Pancreas (tissue), 10 donors: ENCODE results near the gene DIPK1A. TPM values are rescaled to one million over a fixed set of nuclear protein-coding genes. Genes with fewer than 3 reads are reported as not detected.
"Not testable (repeated sequence)": the region's sequence is repeated elsewhere in the genome, so short reads cannot be mapped to it uniquely, and the experiment has no call there.

ENCODE experiments used
- ATAC-seq, 4 donors: fragments of 200-7000 bp; cut with Tn5 transposase; one replicate each; pipeline versions ENCODE4 v1.8.0 to v1.9.1; 2020; ENCODE audit warnings: mild to moderate bottlenecking in 4 of 4, moderate library complexity in 4 of 4
- DNase-seq, 6 donors: peaks; one replicate each; pipeline ENCODE4 v3.0.0-alpha.2; 2020
- FAIRE-seq: peaks from 2 replicates; lab custom pipeline; 2012; peaks lifted over from hg19 to GRCh38; lab: Jason Lieb, UNC
- H3K27ac ChIP-seq, 4 donors: fragments of 200-600 bp; sonication (generic); 1 replicate in 3 of 4; 2 replicates in 1 of 4; pipeline versions ENCODE4 v1.5.0 to v1.8.0; 2020
- H3K27me3 ChIP-seq, 4 donors: fragments of 200-600 bp; one replicate each; pipeline ENCODE4 v1.8.0; 2021
- H3K36me3 ChIP-seq, 3 donors: fragments of 200-600 bp; sonication (generic) in 1 of 3; one replicate each; pipeline versions ENCODE4 v1.5.0 to v1.8.0; 2020 to 2021
- H3K4me1 ChIP-seq, 3 donors: fragments of 200-600 bp; one replicate each; pipeline ENCODE4 v1.8.0; 2021
- H3K4me3 ChIP-seq, 4 donors: fragments of 200-600 bp; sonication (generic) in 2 of 4; one replicate each; pipeline versions ENCODE4 v1.5.0 to v1.8.0; 2020 to 2021
- H3K9me3 ChIP-seq, 4 donors: fragments of 200-600 bp; one replicate each; pipeline ENCODE4 v1.8.0; 2021
- WGBS, 2 donors: extraction: QIAGEN DNeasy Blood & Tissue Kit; methylation state at CpG; one replicate each; pipeline ENCODE4 v1.1.7; 2013; 5-methylcytosine and 5-hydroxymethylcytosine counted together
- intact Hi-C, 3 donors: fragments of 100-400 bp; cut with DNase I; formaldehyde crosslinking; loops; one replicate each; pipeline versions ENCODE4 v1.11.1 to v1.14.2; 2022
- polyA plus RNA-seq, 2 donors: library from polyadenylated mRNA; stranded (reverse); fragments of 200-250 nt; gene quantifications; one replicate each; pipeline ENCODE4 v1.2.3, GENCODE V29; 2013
- total RNA-seq, 6 donors: library from RNA; stranded (reverse); fragmentation: NEBNext Ultra II Directional in 4 of 6; extraction: Animal tissue kit (Norgen Biotek cat#: 25700) in 4 of 6; gene quantifications; one replicate each; pipeline versions ENCODE4 v1.2.1 to v1.2.4, GENCODE V29; 2021 to 2023
- TF ChIP-seq, protein P1 (sequence below), 4 donors: fragments of 200-600 bp; sonication (generic) in 3 of 4; IDR thresholded peaks; one replicate each; pipeline versions ENCODE4 v1.5.0 to v1.8.0; 2021; ENCODE audit warnings: antibody characterized with exemption in 4 of 4
- donor health status: healthy with polysubstance abuse.
- donor health status: DM: no; HTN: no; CAD: no; lungs with moderate emphysema.
- donor health status: DM: no; HTN: no; CAD: no.
- donor health status: control.
- donor health status: control.
- donor health status: Bipolar disorder and iron deficiency.
- donor health status: DM: yes; HTN: yes; CAD: no.
- donor health status: DM: no; HTN: no; CAD: no.
- donor health status: DM: no; HTN: no; CAD: no.
- donor health status: DM: yes; HTN: yes; CAD: no.

DIPK1A gene
- total and polyA plus RNA-seq, 8 donors: 0.80 to 5.4 (median 2.0) TPM

DNA sequence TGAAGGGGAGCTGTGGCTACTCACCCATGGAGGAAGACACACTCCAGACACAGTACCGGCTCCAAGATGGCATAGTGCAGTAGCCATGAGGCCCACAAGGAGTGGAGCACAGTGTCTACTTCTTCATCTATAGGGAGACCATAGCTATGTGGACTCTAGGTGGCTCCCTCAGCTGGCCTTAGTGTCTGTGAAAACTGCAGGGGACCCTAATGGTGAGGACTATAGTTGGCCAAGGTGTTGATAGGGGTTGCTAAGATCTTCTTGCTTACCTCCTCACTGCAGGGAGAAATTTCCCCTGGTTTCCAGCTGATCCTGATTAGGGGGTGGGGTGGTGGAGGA lies 58.9 kb downstream of the DIPK1A start:
- no peak overlapping the region for H3K4me3 ChIP-seq
- DNase-seq (no peak), FAIRE-seq (no peak), ATAC-seq (no peak)
- H3K4me1 ChIP-seq: no peaks in the 10 kb centered on the region
- no peaks in the 10 kb centered on the region for H3K9me3 ChIP-seq
- no peaks in the 10 kb centered on the region for H3K27me3 ChIP-seq
- no peak overlapping the region for H3K27ac ChIP-seq
- TF ChIP-seq, protein P1, sequence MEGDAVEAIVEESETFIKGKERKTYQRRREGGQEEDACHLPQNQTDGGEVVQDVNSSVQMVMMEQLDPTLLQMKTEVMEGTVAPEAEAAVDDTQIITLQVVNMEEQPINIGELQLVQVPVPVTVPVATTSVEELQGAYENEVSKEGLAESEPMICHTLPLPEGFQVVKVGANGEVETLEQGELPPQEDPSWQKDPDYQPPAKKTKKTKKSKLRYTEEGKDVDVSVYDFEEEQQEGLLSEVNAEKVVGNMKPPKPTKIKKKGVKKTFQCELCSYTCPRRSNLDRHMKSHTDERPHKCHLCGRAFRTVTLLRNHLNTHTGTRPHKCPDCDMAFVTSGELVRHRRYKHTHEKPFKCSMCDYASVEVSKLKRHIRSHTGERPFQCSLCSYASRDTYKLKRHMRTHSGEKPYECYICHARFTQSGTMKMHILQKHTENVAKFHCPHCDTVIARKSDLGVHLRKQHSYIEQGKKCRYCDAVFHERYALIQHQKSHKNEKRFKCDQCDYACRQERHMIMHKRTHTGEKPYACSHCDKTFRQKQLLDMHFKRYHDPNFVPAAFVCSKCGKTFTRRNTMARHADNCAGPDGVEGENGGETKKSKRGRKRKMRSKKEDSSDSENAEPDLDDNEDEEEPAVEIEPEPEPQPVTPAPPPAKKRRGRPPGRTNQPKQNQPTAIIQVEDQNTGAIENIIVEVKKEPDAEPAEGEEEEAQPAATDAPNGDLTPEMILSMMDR (IDR thresholded peaks at IDR 0.05): no peak
- no peaks in the 10 kb centered on the region for H3K36me3 ChIP-seq
- 95 to 100% methylated on average over 1 of the region's 1 CpG for WGBS, 2 donors
- intact Hi-C loops: no loop called here

DNA sequence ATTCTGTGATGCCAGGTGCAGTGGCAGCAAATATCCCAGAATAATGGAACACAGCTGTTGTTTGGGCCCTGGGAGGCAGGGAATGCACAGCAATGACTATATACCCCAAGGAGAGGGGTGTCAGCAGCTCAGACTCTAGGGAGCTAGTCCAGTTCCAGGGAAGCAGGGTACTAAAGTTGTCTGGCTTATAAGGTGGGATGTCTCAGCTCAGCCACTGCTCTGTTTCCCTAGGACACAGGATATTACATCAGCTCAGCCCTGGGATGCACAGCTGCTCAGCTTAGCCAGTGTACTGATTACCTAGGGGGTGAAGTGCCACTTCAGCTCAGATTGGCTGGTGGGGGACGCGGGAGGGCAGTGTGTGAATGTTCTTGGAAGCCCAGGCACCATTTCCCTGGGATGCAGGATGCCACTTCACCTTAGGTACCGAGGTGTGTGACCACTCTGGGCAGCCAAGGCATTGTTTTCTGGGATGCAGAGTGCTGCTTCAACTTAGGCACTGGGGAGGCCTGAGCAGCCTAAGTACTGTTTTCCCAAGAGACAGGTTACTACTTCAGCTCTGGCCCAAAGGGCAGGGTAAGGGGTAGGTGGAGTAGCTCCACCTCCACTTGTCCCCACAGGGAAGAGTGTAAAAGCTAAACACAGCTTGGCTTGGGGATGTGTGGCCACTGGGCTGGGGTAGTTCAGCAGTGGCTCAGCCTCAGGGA lies 59.4 kb downstream of the DIPK1A start:
- no peak for FAIRE-seq
- no peak for DNase-seq
- Histone ChIP-seq H3K9me3 (no peaks in the 10 kb centered on the region), H3K27ac (no peak overlapping the region), H3K4me1 (no peaks in the 10 kb centered on the region), H3K36me3 (no peaks in the 10 kb centered on the region), H3K27me3 (no peaks in the 10 kb centered on the region), H3K4me3 (no peak overlapping the region)
- intact Hi-C loops: no loop called here
- TF ChIP-seq, protein P1 (IDR thresholded peaks at IDR 0.05): no peak
- no peak for ATAC-seq
- 94 to 99% methylated on average over 3 of the region's 3 CpGs for WGBS, 2 donors

DNA sequence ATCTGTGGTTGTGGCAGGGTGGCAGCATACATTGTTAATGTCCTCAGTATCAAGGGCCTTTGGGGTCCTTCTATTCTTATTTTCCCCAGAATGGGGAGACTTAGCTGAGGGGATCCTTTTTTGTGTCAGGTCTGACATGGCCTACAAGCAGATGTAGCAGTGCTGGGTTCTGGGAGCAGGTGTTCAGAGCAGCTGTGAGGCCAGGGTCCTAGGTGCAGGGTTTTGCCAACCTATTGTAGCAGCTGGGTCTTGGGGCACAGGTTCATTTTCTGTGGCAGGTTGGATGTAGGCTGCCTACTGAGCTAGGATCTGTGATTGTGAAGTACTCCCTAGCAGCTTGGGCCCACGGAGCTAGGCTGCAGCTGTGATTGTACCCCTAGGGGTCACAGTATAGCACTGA lies 60.1 kb downstream of the DIPK1A start:
- no peaks in the 10 kb centered on the region for H3K36me3 ChIP-seq
- H3K27ac ChIP-seq: no peak overlapping the region
- TF ChIP-seq, protein P1 (IDR thresholded peaks at IDR 0.05): no peak
- no peak for DNase-seq
- no peak for FAIRE-seq
- ATAC-seq: no peak
- intact Hi-C loops: no loop called here
- no peaks in the 10 kb centered on the region for H3K27me3 ChIP-seq
- no peaks in the 10 kb centered on the region for H3K4me1 ChIP-seq
- WGBS, 2 donors: 92 to 93% methylated on average over 1 of the region's 1 CpG
- no peak overlapping the region for H3K4me3 ChIP-seq
- no peaks in the 10 kb centered on the region for H3K9me3 ChIP-seq

DNA sequence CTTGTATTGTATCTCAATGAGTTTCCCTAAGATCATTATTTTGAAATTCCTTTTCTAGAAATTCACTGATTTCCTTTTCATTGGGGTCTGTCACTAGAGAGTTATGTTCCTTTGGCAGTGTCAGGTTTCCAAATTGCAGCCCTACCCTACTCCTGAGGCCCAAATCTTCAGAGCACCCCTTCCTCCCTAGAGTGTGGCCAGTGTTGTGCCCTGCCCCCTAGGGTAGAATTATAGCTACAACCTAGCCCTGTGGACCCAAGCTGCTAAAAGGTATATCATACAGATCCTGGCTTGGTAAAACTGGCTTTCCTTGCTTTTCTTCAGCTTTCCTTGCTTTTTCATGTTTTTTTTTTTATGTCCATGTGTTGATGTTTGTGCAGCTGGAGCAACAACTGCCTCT lies 60.7 kb downstream of the DIPK1A start:
- Histone ChIP-seq H3K4me1 (no peaks in the 10 kb centered on the region), H3K27me3 (no peaks in the 10 kb centered on the region), H3K4me3 (no peak overlapping the region), H3K27ac (no peak overlapping the region), H3K36me3 (no peaks in the 10 kb centered on the region), H3K9me3 (no peaks in the 10 kb centered on the region)
- DNase-seq: no peak
- TF ChIP-seq, protein P1 (IDR thresholded peaks at IDR 0.05): no peak
- intact Hi-C loops: no loop called here
- no peak for FAIRE-seq
- no peak for ATAC-seq

DNA sequence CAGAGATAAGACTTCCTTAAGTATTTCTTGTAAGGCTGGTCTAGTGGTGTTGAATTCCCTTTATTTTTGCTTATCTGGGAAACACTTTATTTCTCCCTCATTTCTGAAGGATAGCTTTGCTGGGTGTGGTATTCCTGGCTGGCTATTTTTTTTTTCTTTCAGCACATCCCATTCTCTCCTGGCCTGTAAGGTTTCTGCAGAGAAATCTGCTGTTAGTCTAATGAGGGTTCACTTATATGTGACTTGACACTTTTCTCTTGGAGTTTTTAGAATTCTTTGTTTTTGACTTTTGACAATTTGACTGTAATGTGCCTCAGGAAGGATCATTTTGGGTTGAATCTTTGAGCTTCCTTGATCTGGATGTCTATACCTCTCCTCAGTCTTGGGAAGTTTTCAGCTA lies 61.5 kb downstream of the DIPK1A start:
- intact Hi-C loops: no loop called here
- no peak for FAIRE-seq
- TF ChIP-seq, protein P1 (IDR thresholded peaks at IDR 0.05): no peak

DNA sequence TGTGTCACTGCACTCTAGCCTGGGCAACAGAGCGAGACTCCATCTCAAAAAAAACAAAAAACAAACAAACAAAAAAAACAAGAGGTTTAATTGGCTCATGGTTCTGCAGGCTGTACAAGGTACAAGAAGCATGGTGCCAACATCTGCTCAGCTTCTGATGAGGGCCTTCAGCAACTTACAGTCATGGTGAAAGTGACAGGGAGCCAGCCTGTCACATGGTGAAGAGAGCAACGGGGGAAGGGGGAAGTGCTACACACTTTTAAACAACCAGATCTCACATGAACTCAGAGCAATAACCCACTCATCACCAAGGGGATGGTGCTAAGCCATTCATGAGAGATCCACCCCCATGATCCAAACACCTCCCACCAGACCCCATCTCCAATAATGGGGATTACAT lies 63.2 kb downstream of the DIPK1A start:
- H3K27ac ChIP-seq, ATAC-seq, H3K27me3 ChIP-seq, H3K4me3 ChIP-seq, DNase-seq, H3K9me3 ChIP-seq, H3K36me3 ChIP-seq, FAIRE-seq, H3K4me1 ChIP-seq, intact Hi-C loops: not testable (repeated sequence)
- WGBS, 2 donors: 81 to 89% methylated on average over 2 of the region's 2 CpGs

More for the DNA sequence above, 61.5 kb downstream of the DIPK1A start:
- Histone ChIP-seq H3K4me1 (no peaks in the 10 kb centered on the region), H3K36me3 (no peaks in the 10 kb centered on the region), H3K27ac (no peak overlapping the region), H3K9me3 (no peaks in the 10 kb centered on the region), H3K27me3 (no peaks in the 10 kb centered on the region), H3K4me3 (no peak overlapping the region)
- no peak for ATAC-seq
- no peak for DNase-seq
